ENCODE data around the gene G6PC2. TPM values are rescaled to one million over a fixed set of nuclear protein-coding genes. Genes with fewer than 3 reads are reported as not detected.
"Not testable (repeated sequence)": the region's sequence is repeated elsewhere in the genome, so short reads cannot be mapped to it uniquely, and the experiment has no call there.

The G6PC2 gene
- total and polyA plus RNA-seq, 9 donors, result 0.57 TPM; not detected in 8

DNA sequence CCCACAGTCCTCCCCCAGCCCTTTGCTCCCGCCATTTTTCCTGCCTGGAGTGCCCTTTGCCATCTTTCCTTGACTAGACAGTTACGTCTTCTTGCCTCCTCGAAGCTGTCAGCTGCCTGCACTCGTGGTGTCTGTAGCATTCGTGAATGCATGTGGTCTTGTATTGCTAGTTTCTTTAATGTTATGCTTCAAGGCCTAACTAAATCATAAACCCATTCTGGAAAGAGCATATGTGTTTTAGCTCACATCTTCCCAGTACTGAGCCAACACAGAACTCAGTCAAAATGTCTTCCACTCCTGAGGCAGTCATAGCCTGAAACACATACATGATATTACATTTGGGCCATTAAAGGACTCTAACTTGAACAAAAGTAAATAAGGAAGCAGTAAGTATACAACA is 46.4 kb upstream of the G6PC2 start:
- H3K9me3 ChIP-seq, result no peaks in the 10 kb centered on the region
- intact Hi-C loops (cut with DNase I), result no loop called here
- no peak for DNase-seq
- H3K36me3 ChIP-seq, result no peaks in the 10 kb centered on the region
- 93 to 98% (median 94%) methylated on average over 5 of the region's 5 CpGs for WGBS, 3 donors
- H3K4me1 ChIP-seq (ENCODE audit: insufficient read depth), result no peaks in the 10 kb centered on the region
- H3K27ac ChIP-seq, result no peak overlapping the region
- H3K27me3 ChIP-seq, result no peaks in the 10 kb centered on the region
- TF ChIP-seq EP300 (IDR thresholded peaks at IDR 0.05), result no peak
- TF ChIP-seq POLR2A (IDR thresholded peaks at IDR 0.05), result no peak
- TF ChIP-seq, protein P1, sequence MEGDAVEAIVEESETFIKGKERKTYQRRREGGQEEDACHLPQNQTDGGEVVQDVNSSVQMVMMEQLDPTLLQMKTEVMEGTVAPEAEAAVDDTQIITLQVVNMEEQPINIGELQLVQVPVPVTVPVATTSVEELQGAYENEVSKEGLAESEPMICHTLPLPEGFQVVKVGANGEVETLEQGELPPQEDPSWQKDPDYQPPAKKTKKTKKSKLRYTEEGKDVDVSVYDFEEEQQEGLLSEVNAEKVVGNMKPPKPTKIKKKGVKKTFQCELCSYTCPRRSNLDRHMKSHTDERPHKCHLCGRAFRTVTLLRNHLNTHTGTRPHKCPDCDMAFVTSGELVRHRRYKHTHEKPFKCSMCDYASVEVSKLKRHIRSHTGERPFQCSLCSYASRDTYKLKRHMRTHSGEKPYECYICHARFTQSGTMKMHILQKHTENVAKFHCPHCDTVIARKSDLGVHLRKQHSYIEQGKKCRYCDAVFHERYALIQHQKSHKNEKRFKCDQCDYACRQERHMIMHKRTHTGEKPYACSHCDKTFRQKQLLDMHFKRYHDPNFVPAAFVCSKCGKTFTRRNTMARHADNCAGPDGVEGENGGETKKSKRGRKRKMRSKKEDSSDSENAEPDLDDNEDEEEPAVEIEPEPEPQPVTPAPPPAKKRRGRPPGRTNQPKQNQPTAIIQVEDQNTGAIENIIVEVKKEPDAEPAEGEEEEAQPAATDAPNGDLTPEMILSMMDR (IDR thresholded peaks at IDR 0.05), result no peak
- no peak overlapping the region for H3K4me3 ChIP-seq

DNA sequence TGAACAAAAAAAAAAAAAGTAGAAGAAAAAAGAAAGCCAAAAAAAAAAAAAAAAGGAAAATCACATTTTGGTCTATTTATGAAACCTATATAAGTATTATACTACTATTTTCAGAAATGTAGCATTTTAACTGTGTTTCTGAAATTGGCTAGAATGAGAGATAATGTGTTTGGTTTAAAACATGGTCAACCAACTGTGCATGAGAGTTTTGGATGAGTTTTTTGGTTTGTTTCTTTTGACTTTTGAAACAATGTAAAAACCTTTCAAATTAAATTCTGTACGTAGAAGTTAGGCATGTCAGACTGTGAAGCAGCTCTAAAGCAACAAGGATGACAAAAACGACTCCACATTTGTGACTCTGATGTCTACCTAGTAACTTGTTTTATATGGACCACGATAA is 45.5 kb upstream of the G6PC2 start:
- intact Hi-C loops (cut with DNase I), result no loop called here
- H3K4me1 ChIP-seq (ENCODE audit: insufficient read depth), result no peaks in the 10 kb centered on the region
- TF ChIP-seq POLR2A (IDR thresholded peaks at IDR 0.05) (no peak), EP300 (IDR thresholded peaks at IDR 0.05) (no peak)
- TF ChIP-seq, protein P1 (IDR thresholded peaks at IDR 0.05), result no peak
- H3K9me3 ChIP-seq, result no peaks in the 10 kb centered on the region
- no peaks in the 10 kb centered on the region for H3K27me3 ChIP-seq
- H3K4me3 ChIP-seq, result no peak overlapping the region
- H3K27ac ChIP-seq, result no peak overlapping the region
- no peak for DNase-seq
- no peaks in the 10 kb centered on the region for H3K36me3 ChIP-seq
- 92 to 95% (median 95%) methylated on average over 3 of the region's 3 CpGs for WGBS, 3 donors

DNA sequence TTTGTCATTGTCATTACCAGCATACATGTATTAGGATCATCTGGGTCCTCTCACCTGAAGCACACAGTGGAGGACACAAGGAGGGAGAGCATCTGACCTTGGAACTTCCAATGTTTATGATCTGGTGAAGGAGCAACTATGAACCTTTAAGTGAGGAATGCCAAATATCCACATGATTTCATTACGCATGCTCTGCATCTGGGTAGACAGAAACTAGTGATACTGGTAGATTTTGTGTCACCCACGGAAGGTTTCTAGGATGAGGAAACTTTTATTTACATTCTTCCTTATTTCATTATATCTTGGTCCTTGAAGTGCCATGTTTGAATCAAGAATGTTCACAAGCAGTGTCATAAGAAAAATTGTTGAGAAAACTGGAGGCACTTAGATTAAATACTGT is 42.9 kb upstream of the G6PC2 start:
- TF ChIP-seq, protein P1 (IDR thresholded peaks at IDR 0.05), result no peak
- TF ChIP-seq EP300 (IDR thresholded peaks at IDR 0.05) (no peak), POLR2A (IDR thresholded peaks at IDR 0.05) (no peak)
- no peaks in the 10 kb centered on the region for H3K4me1 ChIP-seq (ENCODE audit: insufficient read depth)
- DNase-seq, result no peak
- 64 to 84% (median 69%) methylated on average over 2 of the region's 2 CpGs for WGBS, 3 donors
- H3K9me3 ChIP-seq, result no peaks in the 10 kb centered on the region
- H3K4me3 ChIP-seq, result no peak overlapping the region
- no peak overlapping the region for H3K27ac ChIP-seq
- H3K36me3 ChIP-seq, result no peaks in the 10 kb centered on the region
- intact Hi-C loops (cut with DNase I), result no loop called here
- H3K27me3 ChIP-seq, result no peaks in the 10 kb centered on the region

DNA sequence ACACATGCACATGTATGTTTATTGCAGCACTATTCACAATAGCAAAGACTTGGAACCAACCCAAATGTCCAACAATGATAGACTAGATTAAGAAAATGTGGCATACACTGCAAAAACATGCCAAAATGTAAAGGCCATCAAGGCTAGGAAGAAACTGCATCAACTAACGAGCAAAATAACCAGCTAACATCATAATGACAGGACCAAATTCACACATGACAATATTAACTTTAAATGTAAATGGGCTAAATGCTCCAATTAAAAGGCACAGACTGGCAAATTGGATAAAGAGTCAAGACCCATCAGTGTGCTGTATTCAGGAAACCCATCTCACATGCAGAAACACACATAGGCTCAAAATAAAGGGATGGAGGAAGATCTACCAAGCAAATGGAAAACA is 33.9 kb upstream of the G6PC2 start:
- DNase-seq, result not testable (repeated sequence)

DNA sequence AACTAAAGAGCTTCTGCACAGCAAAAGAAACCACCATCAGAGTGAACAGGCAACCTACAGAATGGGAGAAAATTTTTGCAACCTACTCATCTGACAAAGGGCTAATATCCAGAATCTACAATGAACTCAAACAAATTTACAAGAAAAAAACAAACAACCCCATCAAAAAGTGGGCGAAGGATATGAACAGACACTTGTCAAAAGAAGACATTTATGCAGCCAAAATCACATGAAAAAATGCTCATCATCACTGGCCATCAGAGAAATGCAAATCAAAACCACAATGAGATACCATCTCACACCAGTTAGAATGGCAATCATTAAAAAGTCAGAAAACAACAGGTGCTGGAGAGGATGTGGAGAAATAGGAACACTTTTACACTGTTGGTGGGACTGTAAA is 30.7 kb upstream of the G6PC2 start:
- H3K27ac ChIP-seq; H3K27me3 ChIP-seq; DNase-seq; H3K9me3 ChIP-seq; H3K4me1 ChIP-seq (ENCODE audit: insufficient read depth); H3K4me3 ChIP-seq; intact Hi-C loops (cut with DNase I); H3K36me3 ChIP-seq: not testable (repeated sequence)
- WGBS, 3 donors, result 100% methylated on average over 1 of the region's 1 CpG

More for the DNA sequence above, 33.9 kb upstream of the G6PC2 start:
- H3K27me3 ChIP-seq; H3K27ac ChIP-seq; H3K36me3 ChIP-seq; intact Hi-C loops (cut with DNase I); H3K4me1 ChIP-seq (ENCODE audit: insufficient read depth); H3K4me3 ChIP-seq; H3K9me3 ChIP-seq: not testable (repeated sequence)
- 97 to 100% (median 97%) methylated on average over 1 of the region's 1 CpG for WGBS, 3 donors

DNA sequence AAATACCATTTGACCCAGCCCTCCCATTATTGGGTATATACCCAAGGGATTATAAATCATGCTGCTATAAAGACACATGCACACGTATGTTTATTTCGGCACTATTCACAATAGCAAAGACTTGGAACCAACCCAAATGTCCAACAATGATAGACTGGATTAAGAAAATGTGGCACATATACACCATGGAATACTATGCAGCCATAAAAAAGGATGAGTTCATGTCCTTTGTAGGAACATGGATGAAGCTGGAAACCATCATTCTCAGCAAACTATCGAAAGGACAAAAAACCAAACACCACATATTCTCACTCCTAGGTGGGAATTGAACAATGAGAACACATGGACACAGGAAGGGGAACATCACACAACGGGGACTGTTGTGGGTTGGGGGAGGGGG is 30.3 kb upstream of the G6PC2 start:
- H3K27me3 ChIP-seq; H3K4me1 ChIP-seq (ENCODE audit: insufficient read depth); DNase-seq; intact Hi-C loops (cut with DNase I); H3K36me3 ChIP-seq; H3K27ac ChIP-seq; H3K4me3 ChIP-seq; H3K9me3 ChIP-seq: not testable (repeated sequence)
- WGBS, 3 donors, result 96 to 98% (median 96%) methylated on average over 4 of the region's 4 CpGs

All from ovary (tissue), 9 donors.